Brain pericyte (primary cell): Measurements from ENCODE around the gene HERC3.
"Not testable (repeated sequence)": the region's sequence is repeated elsewhere in the genome, so short reads cannot be mapped to it uniquely, and the experiment has no call there.

ENCODE experiments used
- DNase-seq: peaks from one replicate; pipeline ENCODE4 v3.0.0-alpha.2; 2012; ENCODE audit warnings: low read depth, low spot score

The HERC3 gene

GRCh38 chr4:88609387-88609786, 17.1 kb downstream of the HERC3 start:
- no peak for DNase-seq

GRCh38 chr4:88609794-88610193, 17.5 kb downstream of the HERC3 start:
- not testable (repeated sequence) for DNase-seq

- DNase-seq, result no peak
These were observed 18.5 kb downstream of the HERC3 start for GRCh38 chr4:88610771-88611170.

GRCh38 chr4:88613417-88613875, 21.2 kb downstream of the HERC3 start:
- no peak for DNase-seq

GRCh38 chr4:88614058-88614457, 21.8 kb downstream of the HERC3 start:
- no peak for DNase-seq

GRCh38 chr4:88616275-88617150, 24.2 kb downstream of the HERC3 start:
- DNase-seq, result no peak

GRCh38 chr4:88618782-88619485, 26.7 kb downstream of the HERC3 start:
- no peak for DNase-seq

- no peak for DNase-seq
These were observed 27.7 kb downstream of the HERC3 start for GRCh38 chr4:88619971-88620370.

- DNase-seq, result no peak
These were observed 29.6 kb downstream of the HERC3 start for GRCh38 chr4:88621763-88622327.

GRCh38 chr4:88623097-88623496, 30.8 kb downstream of the HERC3 start:
- DNase-seq, result no peak

GRCh38 chr4:88628746-88629145, 36.5 kb downstream of the HERC3 start:
- DNase-seq, result no peak

GRCh38 chr4:88629826-88630225, 37.5 kb downstream of the HERC3 start:
- DNase-seq, result no peak

- DNase-seq, result no peak
These were observed 38.5 kb downstream of the HERC3 start for GRCh38 chr4:88630756-88631155.

- DNase-seq, result no peak
These were observed 51.7 kb downstream of the HERC3 start for GRCh38 chr4:88643932-88644331.

GRCh38 chr4:88645994-88646393, 53.7 kb downstream of the HERC3 start:
- DNase-seq, result no peak

GRCh38 chr4:88646528-88647280, 54.4 kb downstream of the HERC3 start:
- no peak for DNase-seq

GRCh38 chr4:88649716-88650115, 57.4 kb downstream of the HERC3 start:
- DNase-seq, result no peak

- no peak for DNase-seq
These were observed 61.2 kb downstream of the HERC3 start for GRCh38 chr4:88653371-88653946.

GRCh38 chr4:88655226-88655625, 62.9 kb downstream of the HERC3 start:
- no peak for DNase-seq

GRCh38 chr4:88659055-88659889, 67.0 kb downstream of the HERC3 start:
- DNase-seq, result no peak

- no peak for DNase-seq
These were observed 67.6 kb downstream of the HERC3 start for GRCh38 chr4:88659890-88660208.
